GM04504 (cell line): Measurements from ENCODE around the gene GHDC.

Experiments
- DNase-seq: peaks from one replicate; pipeline ENCODE4 v3.0.0-alpha.2; 2012; ENCODE audit warnings: low read depth

GHDC gene

DNA sequence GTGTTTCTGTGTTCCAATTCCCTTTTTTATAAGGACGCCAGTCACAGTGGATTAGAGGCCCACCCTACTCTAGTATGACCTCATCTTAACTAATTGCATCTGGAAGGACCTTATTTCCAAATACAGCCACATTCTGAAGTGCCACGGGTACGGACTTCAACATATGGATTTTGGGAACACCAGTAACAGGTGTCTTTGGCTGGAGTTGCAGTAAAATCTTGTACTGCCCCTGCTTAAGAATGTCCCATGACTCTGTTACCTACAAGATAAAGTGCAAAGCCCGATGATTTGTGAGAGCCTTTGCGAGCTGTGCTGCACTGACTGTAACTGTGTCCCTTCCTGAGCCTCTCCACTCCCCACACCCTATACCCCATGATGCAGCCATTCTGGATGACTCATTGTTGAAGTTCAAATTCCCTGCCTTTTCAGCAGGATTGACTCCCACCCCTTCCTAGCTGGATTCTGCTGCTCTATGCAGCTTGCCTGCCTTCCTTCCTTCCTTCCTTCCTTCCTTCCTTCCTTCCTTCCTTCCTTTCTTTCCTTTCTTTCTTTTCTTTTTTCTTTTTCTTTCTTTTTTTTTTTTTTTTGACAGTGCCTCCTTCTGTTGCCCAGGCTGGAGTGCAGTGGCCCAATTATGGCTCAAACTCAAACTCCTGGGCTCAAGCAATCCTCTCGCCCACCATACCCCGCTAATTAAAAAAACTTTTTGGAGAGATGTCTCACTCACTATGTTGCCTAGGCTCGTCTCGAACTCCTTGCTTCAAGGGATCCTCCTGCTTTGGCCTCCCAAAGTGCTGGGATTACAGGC is 11.2 kb downstream of the GHDC start:
- no peak for DNase-seq

GRCh38 chr17:42181851-42182207 is 12.5 kb downstream of the GHDC start:
- DNase-seq: no peak

DNA sequence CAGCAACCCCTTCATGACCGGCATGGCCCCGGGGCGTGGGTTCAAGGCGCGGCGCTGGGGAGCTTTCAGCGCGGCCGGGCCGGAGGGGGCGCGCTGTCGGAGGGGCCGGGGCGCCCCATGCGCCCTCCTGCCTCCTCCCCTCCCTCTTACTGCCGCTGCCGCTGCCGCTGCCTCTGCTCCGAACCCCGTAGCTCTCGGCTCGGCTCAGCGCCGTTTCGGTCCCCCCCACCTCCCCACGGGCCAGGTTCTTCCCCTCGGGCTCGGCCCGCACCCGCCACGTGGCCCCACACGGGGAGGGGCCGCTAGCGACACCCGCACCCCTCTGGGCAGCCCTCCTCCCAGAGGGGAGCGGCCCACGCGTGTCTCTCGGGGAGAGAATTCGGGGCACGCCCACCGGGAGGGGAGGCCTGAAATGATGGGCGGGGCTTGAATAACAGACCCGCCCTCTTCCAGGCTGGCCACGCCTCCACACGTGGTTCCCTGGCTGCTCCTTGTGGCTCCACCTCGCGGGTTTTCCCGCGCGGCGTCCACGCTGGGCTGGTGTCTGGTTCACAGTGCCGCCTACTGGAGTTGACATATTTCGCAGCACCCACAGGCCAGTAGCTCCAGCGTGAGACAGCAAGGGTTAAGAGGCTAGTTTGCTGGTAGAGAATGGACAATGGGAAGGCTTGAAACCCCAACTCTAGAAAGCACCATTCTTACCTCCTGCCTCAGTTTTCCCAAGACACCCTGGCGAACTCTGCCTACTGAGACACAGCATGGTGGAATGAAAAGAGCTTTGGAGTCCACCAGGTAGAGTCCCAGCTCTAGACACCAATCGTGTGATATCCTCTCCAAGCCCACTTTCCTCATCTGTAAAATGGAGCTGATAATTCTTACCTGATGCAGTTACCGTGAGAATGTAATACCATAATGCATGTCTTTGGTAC is 13.1 kb downstream of the GHDC start, which contains the start of gene KCNH4:
Gene KCNH4 (minus strand): TSS at position 221 of the 929 bp plus-strand sequence. CDS start 197 bp downstream, at position 24.
- no peak for DNase-seq

DNA sequence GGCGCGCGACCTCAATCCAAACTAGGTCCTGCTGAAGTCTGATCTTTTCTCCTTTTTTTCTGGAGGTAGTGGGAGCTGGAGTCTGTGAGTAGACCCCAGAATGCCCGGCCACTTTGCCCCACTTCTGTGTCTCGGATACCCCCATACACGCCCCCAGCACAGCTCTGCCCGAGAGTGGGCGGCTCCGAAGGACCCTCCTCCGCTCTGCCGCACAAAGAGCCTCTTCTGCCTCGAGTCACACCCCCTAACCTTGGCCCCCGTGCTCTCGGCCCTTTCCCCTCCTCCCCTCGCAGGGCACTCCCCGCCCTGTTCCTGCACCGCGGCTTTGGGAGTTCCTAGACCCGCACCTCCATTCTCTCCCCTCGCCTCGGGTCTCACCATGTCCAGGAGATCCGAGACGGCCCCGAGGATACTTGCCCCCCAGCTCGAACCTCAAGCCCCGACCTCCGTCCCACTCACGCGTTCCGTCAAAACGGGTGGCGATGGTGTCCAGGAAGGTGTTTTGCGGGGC is 13.8 kb downstream of the GHDC start:
- DNase-seq: no peak

GRCh38 chr17:42179911-42180410 is 14.3 kb downstream of the GHDC start:
- no peak for DNase-seq

DNA sequence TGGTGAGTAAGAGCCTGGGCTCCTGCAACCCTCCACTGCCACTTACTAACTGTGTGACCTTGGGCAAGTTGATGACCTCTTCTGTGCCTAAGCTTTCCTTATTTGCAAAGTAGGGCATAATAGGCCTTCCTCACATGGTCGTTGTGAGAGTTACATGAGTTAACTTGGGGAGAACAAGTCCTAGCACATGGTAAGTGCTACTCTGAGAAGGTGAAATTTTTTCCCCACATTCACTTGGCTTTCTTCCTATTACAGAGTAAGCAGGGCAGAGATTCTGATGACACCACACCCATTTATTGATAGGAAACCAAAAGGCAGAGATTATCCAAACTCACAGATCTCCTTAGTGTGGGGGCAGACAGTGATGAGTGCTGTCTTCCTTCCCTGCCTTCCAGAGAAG is 15.0 kb downstream of the GHDC start:
- no peak for DNase-seq

GRCh38 chr17:42178817-42179216 is 15.5 kb downstream of the GHDC start:
- DNase-seq: no peak

- DNase-seq: no peak
Observed at GRCh38 chr17:42177684-42178083, 16.6 kb downstream of the GHDC start.

- DNase-seq: no peak
Observed at GRCh38 chr17:42174126-42174783, 20.0 kb downstream of the GHDC start.

DNA sequence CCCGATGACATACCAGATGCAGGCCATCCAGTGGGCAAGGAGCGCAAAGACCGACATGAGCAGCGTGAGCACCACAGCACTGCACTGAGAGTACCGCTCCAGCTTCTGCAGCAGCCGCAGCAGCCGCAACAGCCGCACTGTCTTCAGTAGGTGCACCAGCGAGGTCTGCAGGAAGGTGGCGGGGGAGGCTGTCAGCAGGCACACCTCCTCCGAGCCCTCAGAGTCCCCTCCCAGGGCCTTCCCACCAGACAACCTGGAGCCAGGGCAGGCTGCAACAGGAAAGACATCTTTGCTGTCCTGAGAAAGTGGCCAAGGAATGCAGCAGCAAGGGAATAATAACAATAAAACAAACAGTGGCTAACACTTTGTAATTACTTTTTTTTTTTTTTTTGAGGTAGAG is 22.5 kb downstream of the GHDC start:
- DNase-seq: no peak

DNA sequence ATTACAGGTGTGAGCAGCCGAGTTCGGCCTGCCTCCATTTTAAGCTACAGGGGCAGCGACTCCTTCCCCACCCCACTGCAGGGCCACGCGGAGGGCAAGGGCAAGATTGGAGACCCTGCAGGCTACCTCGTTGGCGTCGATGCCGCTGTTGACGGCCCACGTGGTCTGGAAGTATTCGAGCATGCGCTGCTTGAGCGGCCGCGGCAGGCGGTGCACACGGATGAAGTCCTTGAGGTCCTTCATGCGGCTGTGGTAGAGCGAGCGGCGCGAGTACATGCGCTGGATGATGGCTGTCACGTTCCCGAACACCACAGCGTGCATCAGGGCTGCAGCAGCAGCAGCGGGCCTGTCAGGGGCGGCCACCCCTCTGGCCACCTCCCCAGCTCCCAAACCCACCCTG is 24.9 kb downstream of the GHDC start:
- DNase-seq: no peak

GRCh38 chr17:42167807-42168206 is 26.5 kb downstream of the GHDC start:
- no peak for DNase-seq

DNA sequence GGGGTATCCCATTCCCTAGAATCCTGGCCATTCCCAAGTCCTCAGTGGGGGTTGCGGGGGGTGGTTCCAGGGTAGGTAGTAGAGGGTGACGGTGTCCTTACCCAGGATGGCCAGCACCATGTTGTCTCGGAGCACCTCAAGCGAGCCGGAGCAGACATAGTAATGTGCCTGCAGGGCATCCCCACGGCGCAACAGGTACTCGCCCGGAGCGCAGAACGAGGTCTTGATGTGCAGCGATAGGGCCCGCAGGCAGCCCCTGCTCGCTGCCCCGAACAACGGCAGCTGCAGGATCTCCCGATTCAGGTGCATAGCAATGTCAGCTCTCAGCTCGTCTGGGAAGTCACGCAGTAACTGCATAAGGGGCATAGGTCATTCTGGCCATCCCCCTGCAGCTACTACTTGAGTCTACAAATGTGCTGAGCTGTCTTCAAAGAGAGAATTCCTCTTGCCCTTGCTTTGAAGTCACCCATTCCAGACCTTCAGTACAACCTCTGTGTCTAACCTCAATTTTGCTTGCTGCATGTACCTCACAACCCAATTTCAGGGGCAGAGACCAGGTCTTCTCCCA is 28.0 kb downstream of the GHDC start:
- DNase-seq: no peak

- DNase-seq: no peak
Observed at GRCh38 chr17:42165751-42166150, 28.5 kb downstream of the GHDC start.

GRCh38 chr17:42163696-42164407 is 30.4 kb downstream of the GHDC start:
- DNase-seq: no peak

DNA sequence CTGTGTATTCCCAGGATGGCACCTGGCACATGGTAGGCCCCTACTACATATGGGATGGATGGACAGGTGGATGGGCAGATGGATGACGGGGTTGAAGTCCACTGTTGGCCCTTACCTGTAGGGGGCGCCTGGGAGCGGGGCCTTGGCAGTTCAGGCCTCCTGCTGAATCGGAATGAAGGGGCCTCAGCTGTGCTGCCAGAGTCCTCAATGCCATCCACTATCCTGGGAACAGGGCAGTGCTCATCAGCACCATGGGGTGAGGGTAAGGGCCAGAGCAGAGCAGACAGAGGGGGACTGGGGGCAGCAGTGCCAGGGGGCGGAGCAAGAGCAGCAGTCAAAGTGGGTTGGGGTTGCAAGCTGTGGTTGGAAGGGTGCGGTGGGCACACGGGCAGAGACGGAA is 31.2 kb downstream of the GHDC start:
- DNase-seq: no peak

DNA sequence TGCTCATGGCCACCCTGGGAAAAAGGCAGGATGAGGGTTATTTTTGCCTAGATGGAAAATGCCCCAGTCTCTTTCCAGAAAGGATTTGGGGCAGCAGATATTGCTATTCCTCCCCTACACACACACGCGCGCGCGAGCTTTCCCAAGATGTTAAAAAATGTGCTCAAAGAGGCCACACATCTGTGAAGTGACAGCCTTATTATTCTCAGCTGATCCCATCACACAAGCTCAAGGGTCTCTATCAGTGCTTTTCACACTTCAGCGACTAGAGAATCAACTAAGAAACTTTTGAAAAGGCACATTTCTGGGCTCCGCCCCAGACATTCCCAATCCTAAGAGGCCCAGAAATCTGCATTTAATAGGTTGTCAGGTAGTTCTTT is 33.8 kb downstream of the GHDC start:
- no peak for DNase-seq

- DNase-seq: no peak
Observed at GRCh38 chr17:42159796-42160530, 34.3 kb downstream of the GHDC start.

DNA sequence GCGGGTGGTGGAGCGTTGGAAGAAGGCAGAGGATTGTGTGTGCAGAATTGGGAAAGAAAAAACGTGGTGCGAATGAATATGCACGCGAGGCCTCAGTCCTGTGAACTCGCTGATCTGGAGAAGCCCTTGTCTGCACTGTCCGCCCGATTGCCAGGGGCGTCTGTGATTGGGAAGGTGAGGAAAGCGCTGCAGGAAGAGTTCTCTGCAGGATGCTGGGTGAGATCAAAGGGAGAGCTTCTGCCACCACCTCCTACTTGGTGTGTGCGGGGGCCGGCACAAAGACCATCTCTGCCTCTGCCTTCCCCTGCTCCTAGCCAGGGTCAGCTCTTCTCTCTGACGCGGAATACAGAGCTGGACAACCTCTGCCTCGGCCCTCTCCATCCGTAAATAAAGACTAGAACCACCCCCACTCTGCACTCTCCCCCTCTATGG is 38.7 kb downstream of the GHDC start:
- no peak for DNase-seq
